NCI-H510A treated with DMSO at 0.1 percent for 48 hours (cell line): ENCODE results near the gene KDM4C.
A peak's percentile ranks its signal among the peaks of the same experiment; 100 is the strongest.
"Not testable (repeated sequence)": the region's sequence is repeated elsewhere in the genome, so short reads cannot be mapped to it uniquely, and the experiment has no call there.

Experiments
- DNase-seq: peaks from one replicate; lab custom pipeline; 2025; lab: John Stamatoyannopoulos, UW

KDM4C gene

GRCh38 chr9:6931913-6932312 lies 174.1 kb downstream of the KDM4C start:
- DNase-seq: no peak

- DNase-seq: no peak
These were observed 178.3 kb downstream of the KDM4C start for GRCh38 chr9:6936103-6936502.

- no peak for DNase-seq
These were observed 179.4 kb downstream of the KDM4C start for GRCh38 chr9:6937209-6937608.

GRCh38 chr9:6938447-6938846 lies 180.7 kb downstream of the KDM4C start:
- DNase-seq: no peak

- no peak for DNase-seq
These were observed 181.1 kb downstream of the KDM4C start for GRCh38 chr9:6938873-6939272.

GRCh38 chr9:6941501-6941900 lies 183.7 kb downstream of the KDM4C start:
- no peak for DNase-seq

GRCh38 chr9:6942406-6942805 lies 184.6 kb downstream of the KDM4C start:
- no peak for DNase-seq

GRCh38 chr9:6943293-6943692 lies 185.5 kb downstream of the KDM4C start:
- DNase-seq: no peak

- no peak for DNase-seq
These were observed 186.3 kb downstream of the KDM4C start for GRCh38 chr9:6944093-6944551.

- DNase-seq: no peak
These were observed 187.1 kb downstream of the KDM4C start for GRCh38 chr9:6944896-6945295.

- DNase-seq: no peak
These were observed 188.0 kb downstream of the KDM4C start for GRCh38 chr9:6945816-6946215.

GRCh38 chr9:6946583-6947166 lies 188.9 kb downstream of the KDM4C start:
- DNase-seq: no peak

- DNase-seq: not testable (repeated sequence)
These were observed 191.1 kb downstream of the KDM4C start for GRCh38 chr9:6948921-6949320.

GRCh38 chr9:6955251-6955921 lies 197.6 kb downstream of the KDM4C start:
- peak; percentile 50 for DNase-seq

GRCh38 chr9:6956879-6957278 lies 199.1 kb downstream of the KDM4C start:
- no peak for DNase-seq

GRCh38 chr9:6959270-6960000 lies 201.7 kb downstream of the KDM4C start:
- peak; percentile 12 for DNase-seq

GRCh38 chr9:6960777-6961176 lies 203.0 kb downstream of the KDM4C start:
- DNase-seq: no peak

GRCh38 chr9:6961845-6962522 lies 204.2 kb downstream of the KDM4C start:
- DNase-seq: no peak

GRCh38 chr9:6965566-6965965 lies 207.8 kb downstream of the KDM4C start:
- no peak for DNase-seq

- no peak for DNase-seq
These were observed 210.5 kb downstream of the KDM4C start for GRCh38 chr9:6968271-6968670.

- no peak for DNase-seq
These were observed 212.0 kb downstream of the KDM4C start for GRCh38 chr9:6969805-6970204.

GRCh38 chr9:6973089-6973488 lies 215.3 kb downstream of the KDM4C start:
- DNase-seq: no peak

GRCh38 chr9:6973762-6974161 lies 216.0 kb downstream of the KDM4C start:
- no peak for DNase-seq
